ENCODE data around the gene SCGB1C1.

The SCGB1C1 gene

GRCh38 chr11:200224-201003, 7.5 kb downstream of the SCGB1C1 start:
- Histone ChIP-seq H2AFZ (ENCODE audit: low read length) (no peak overlapping the region), H3K27ac (ENCODE audit: low read depth, low read length, poor library complexity, severe bottlenecking) (no peak overlapping the region), H3K4me2 (ENCODE audit: low read length) (no peak overlapping the region), H3K79me2 (ENCODE audit: insufficient read depth, low read length) (no peaks in the 10 kb centered on the region), H3K4me3 (ENCODE audit: low read depth, low read length, poor library complexity, severe bottlenecking) (no peak overlapping the region), H3K9ac (ENCODE audit: low read length) (no peak overlapping the region), H3K9me3 (ENCODE audit: low read length) (no peaks in the 10 kb centered on the region), H3K27me3 (ENCODE audit: insufficient read depth, low read length) (no peaks in the 10 kb centered on the region), H3K36me3 (ENCODE audit: insufficient read depth, low read length) (peaks cover 26% of the 10 kb centered on the region), H3K4me1 (ENCODE audit: insufficient read depth, low read length, severe bottlenecking) (no peaks in the 10 kb centered on the region), H4K20me1 (ENCODE audit: insufficient read depth, low read length) (no peaks in the 10 kb centered on the region), H3F3A (ENCODE audit: insufficient read depth, low read length) (no peaks in the 10 kb centered on the region), H3K9me2 (ENCODE audit: low read depth, low read length) (no peaks in the 10 kb centered on the region)
- TF ChIP-seq CTCF (IDR thresholded peaks at IDR 0.05; ENCODE audit: low read length), result no peak
- TF ChIP-seq EZH2 (IDR thresholded peaks at IDR 0.05; ENCODE audit: borderline replicate concordance, low read length), result no peak

GRCh38 chr11:201966-202365, 9.1 kb downstream of the SCGB1C1 start:
- Histone ChIP-seq H3K27me3 (ENCODE audit: insufficient read depth, low read length) (no peaks in the 10 kb centered on the region), H3K4me1 (ENCODE audit: insufficient read depth, low read length, severe bottlenecking) (peaks cover 10% of the 10 kb centered on the region), H3K9ac (ENCODE audit: low read length) (no peak overlapping the region), H4K20me1 (ENCODE audit: insufficient read depth, low read length) (no peaks in the 10 kb centered on the region), H3F3A (ENCODE audit: insufficient read depth, low read length) (no peaks in the 10 kb centered on the region), H3K9me3 (ENCODE audit: low read length) (no peaks in the 10 kb centered on the region), H3K4me3 (ENCODE audit: low read depth, low read length, poor library complexity, severe bottlenecking) (no peak overlapping the region), H3K9me2 (ENCODE audit: low read depth, low read length) (no peaks in the 10 kb centered on the region), H3K36me3 (ENCODE audit: insufficient read depth, low read length) (peaks cover 29% of the 10 kb centered on the region), H3K4me2 (ENCODE audit: low read length) (no peak overlapping the region), H3K27ac (ENCODE audit: low read depth, low read length, poor library complexity, severe bottlenecking) (no peak overlapping the region), H2AFZ (ENCODE audit: low read length) (no peak overlapping the region), H3K79me2 (ENCODE audit: insufficient read depth, low read length) (no peaks in the 10 kb centered on the region)
- TF ChIP-seq EZH2 (IDR thresholded peaks at IDR 0.05; ENCODE audit: borderline replicate concordance, low read length) (no peak), CTCF (IDR thresholded peaks at IDR 0.05; ENCODE audit: low read length) (no peak)

DNA sequence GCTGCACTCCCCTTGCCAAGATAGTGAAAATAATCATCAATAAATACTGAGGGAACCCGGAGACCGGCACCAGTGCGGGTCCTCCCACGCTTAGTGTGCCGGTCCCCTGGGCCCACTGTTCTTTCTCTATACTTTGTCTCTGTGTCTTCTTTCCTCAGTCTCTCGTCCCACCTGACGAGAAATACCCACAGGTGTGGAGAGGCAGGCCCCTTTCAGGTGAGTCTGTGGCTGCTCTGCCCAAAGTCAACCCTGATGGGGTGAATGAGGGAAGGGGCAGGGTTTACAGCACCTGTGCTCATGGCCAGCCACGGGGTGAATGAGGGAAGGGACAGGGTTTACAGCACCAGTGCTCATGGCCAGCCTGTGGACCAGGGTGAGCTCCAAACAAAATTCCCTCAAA, 9.6 kb downstream of the SCGB1C1 start:
- no peak overlapping the region for H3K4me3 ChIP-seq (ENCODE audit: low read depth, low read length, poor library complexity, severe bottlenecking)
- H3K27me3 ChIP-seq (ENCODE audit: insufficient read depth, low read length), result no peaks in the 10 kb centered on the region
- no peaks in the 10 kb centered on the region for H3K9me3 ChIP-seq (ENCODE audit: low read length)
- H2AFZ ChIP-seq (ENCODE audit: low read length), result no peak overlapping the region
- H3K27ac ChIP-seq (ENCODE audit: low read depth, low read length, poor library complexity, severe bottlenecking), result no peak overlapping the region
- peaks cover 29% of the 10 kb centered on the region for H3K36me3 ChIP-seq (ENCODE audit: insufficient read depth, low read length)
- no peak overlapping the region for H3K4me2 ChIP-seq (ENCODE audit: low read length)
- H3K9ac ChIP-seq (ENCODE audit: low read length), result no peak overlapping the region
- H3K9me2 ChIP-seq (ENCODE audit: low read depth, low read length), result no peaks in the 10 kb centered on the region
- no peaks in the 10 kb centered on the region for H3F3A ChIP-seq (ENCODE audit: insufficient read depth, low read length)
- H4K20me1 ChIP-seq (ENCODE audit: insufficient read depth, low read length), result no peaks in the 10 kb centered on the region
- H3K4me1 ChIP-seq (ENCODE audit: insufficient read depth, low read length, severe bottlenecking), result peaks cover 10% of the 10 kb centered on the region
- no peak for TF ChIP-seq EZH2 (IDR thresholded peaks at IDR 0.05; ENCODE audit: borderline replicate concordance, low read length)
- no peak for TF ChIP-seq CTCF (IDR thresholded peaks at IDR 0.05; ENCODE audit: low read length)
- no peaks in the 10 kb centered on the region for H3K79me2 ChIP-seq (ENCODE audit: insufficient read depth, low read length)

All from OCI-LY1 (cell line).